Adrenal gland (tissue), 5 donors: ENCODE results near the gene THADA.

Experiments used
- POLR2A ChIP-seq, 2 donors: fragments of 450-650 bp; IDR thresholded peaks; one replicate each; pipeline ENCODE4 v1.6.1; 2017; ENCODE audit warnings: antibody characterized with exemption in 2 of 2, mild to moderate bottlenecking in 2 of 2, moderate library complexity in 1 of 2
- TF ChIP-seq, protein P1 (sequence below), 6 experiments: fragments of 450-650 bp in 4 of 6; fragments of 200-600 bp in 2 of 6; sonication (generic) in 1 of 6; IDR thresholded peaks; 1 replicate in 5 of 6; 2 replicates in 1 of 6; pipeline versions ENCODE4 v1.5.1 to v1.8.0; 2016 to 2021; ENCODE audit warnings: antibody characterized with exemption in 6 of 6, mild to moderate bottlenecking in 2 of 6, moderate library complexity in 1 of 6
- donor health status: DM: no; HTN: no; CAD: no.

DNA sequence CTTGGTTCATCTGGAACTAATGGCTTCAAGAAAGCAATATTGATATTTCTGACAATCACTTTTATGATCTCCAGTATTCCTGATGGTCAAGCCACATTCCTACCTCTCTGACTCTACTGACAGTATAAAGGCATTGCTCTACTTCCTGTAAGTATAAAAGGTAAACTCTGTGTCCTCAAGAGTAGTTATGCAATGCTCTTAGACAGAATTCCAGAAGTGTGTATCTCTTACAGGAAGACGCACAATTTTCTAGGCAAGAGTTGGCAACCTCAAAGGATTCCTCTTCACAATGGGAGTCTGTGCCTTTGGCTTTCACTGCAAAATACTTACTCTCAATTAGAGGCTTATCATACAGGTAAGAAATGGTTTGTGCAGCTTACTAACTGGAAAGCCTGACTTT, 100.1 kb downstream of the THADA start:
- TF ChIP-seq, protein P1, sequence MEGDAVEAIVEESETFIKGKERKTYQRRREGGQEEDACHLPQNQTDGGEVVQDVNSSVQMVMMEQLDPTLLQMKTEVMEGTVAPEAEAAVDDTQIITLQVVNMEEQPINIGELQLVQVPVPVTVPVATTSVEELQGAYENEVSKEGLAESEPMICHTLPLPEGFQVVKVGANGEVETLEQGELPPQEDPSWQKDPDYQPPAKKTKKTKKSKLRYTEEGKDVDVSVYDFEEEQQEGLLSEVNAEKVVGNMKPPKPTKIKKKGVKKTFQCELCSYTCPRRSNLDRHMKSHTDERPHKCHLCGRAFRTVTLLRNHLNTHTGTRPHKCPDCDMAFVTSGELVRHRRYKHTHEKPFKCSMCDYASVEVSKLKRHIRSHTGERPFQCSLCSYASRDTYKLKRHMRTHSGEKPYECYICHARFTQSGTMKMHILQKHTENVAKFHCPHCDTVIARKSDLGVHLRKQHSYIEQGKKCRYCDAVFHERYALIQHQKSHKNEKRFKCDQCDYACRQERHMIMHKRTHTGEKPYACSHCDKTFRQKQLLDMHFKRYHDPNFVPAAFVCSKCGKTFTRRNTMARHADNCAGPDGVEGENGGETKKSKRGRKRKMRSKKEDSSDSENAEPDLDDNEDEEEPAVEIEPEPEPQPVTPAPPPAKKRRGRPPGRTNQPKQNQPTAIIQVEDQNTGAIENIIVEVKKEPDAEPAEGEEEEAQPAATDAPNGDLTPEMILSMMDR (IDR thresholded peaks at IDR 0.05), result no peak
- no peak for TF ChIP-seq POLR2A (IDR thresholded peaks at IDR 0.05)
